NCI-H446 treated with DMSO at 0.1 percent for 48 hours (cell line): Measurements from ENCODE around the gene TMPRSS2.

Source experiments
- DNase-seq: peaks from one replicate; lab custom pipeline; 2025; lab: John Stamatoyannopoulos, UW

Gene TMPRSS2

DNA sequence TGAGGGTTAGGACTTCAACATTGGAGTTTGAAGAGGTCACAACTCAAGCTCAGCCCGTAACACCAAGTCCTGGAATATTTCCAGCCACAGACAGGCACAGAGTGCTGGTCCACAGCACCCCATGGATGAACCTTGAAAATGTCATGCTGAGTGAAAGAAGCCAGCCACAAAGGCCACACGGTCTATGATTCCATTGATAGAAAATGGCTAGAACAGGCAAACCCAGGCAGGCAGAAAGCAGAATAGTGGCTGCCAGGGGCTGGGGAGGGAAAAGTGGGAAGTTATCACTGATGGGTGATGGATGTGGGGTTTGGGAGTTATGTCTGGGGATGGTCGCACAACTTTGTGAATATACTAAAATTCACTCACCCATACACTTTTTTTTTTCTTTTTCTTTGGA, 60.6 kb downstream of the TMPRSS2 start:
- DNase-seq = no peak

DNA sequence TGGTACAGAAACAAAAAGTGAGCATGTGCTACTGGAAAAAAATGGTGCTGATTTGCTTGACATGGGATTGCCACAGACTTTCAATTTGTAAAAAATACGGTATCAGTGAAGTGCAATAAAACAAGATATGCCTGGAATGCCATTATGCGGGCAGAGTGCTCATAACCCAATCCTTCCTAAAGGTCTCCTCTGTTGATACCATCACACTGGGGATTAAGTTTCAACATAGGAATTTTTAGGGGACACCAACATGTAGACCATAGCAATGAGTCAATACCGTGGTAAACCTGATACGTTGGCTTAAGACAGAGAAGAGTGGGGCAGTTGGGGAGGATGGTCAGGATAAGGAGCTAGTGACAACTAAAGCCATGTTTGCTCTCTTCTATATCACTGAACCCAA, 61.4 kb downstream of the TMPRSS2 start:
- DNase-seq = no peak

- no peak for DNase-seq
These were observed 62.5 kb downstream of the TMPRSS2 start for GRCh38 chr21:41445465-41445862.

- no peak for DNase-seq
These were observed 63.1 kb downstream of the TMPRSS2 start for GRCh38 chr21:41444703-41445464.

GRCh38 chr21:41443562-41443961, 64.4 kb downstream of the TMPRSS2 start:
- no peak for DNase-seq

DNA sequence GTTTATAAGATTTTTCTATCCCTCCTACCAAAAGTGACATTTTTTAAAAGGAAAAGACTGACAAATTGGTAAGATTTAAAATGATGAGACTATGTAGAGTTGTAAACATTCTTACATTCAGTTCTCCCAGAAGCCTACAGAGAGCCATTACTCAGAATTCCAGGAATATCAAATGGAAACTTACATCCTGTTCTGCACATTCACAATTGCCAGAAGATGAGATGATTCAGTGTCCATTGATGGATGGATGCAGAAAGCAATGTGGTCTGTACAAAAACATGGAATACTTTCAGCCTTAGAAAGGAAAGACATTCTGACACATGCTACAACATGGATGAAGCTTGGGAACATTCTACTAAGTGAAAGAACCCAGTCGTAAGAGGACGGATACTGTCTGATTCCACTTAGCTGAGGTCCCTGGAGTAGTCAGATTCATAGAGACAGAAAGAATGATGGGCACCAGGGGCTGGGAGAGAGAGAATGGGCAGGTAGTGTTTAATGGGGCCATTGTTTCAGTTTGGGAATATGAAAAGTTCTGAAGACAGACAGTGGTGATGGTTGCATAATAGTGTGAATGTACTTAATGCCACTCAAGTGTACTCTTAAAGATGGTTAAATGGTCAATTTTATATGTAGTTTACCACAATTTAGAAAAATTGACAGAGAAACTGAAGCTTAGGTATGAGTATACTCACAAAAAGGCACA, 65.3 kb downstream of the TMPRSS2 start:
- DNase-seq = no peak

DNA sequence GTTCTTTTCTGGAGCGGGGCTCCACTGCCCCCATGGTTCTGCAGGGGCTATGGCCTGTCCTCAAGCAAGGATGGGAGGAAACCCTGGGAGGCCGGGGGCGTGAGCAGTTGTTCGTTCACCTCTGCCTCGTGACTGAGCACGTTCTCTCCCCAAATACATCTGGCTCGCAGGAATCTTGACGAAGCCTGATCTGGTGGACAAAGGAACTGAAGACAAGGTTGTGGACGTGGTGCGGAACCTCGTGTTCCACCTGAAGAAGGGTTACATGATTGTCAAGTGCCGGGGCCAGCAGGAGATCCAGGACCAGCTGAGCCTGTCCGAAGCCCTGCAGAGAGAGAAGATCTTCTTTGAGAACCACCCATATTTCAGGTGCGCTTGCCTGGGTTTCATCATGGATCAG, 66.4 kb downstream of the TMPRSS2 start:
- DNase-seq = no peak

GRCh38 chr21:41439248-41439647, 68.7 kb downstream of the TMPRSS2 start:
- DNase-seq = no peak

GRCh38 chr21:41438425-41439113, 69.4 kb downstream of the TMPRSS2 start:
- DNase-seq = no peak

GRCh38 chr21:41437729-41438128, 70.2 kb downstream of the TMPRSS2 start:
- no peak for DNase-seq

DNA sequence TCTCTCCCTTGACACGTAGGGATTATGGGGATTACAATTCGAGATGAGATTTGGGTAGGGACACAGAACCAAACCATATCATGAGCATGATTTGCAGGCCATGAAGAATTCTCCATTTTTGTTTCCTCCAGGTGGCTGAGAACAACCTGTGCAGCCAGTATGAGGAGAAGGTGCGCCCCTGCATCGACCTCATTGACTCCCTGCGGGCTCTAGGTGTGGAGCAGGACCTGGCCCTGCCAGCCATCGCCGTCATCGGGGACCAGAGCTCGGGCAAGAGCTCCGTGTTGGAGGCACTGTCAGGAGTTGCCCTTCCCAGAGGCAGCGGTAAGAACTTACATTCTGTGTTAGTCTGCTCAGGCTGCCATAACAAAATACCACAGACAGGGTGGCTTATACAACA, 72.3 kb downstream of the TMPRSS2 start:
- DNase-seq = no peak

- DNase-seq = no peak
These were observed 74.4 kb downstream of the TMPRSS2 start for GRCh38 chr21:41433566-41433965.

GRCh38 chr21:41432562-41433460, 75.1 kb downstream of the TMPRSS2 start:
- DNase-seq = no peak

DNA sequence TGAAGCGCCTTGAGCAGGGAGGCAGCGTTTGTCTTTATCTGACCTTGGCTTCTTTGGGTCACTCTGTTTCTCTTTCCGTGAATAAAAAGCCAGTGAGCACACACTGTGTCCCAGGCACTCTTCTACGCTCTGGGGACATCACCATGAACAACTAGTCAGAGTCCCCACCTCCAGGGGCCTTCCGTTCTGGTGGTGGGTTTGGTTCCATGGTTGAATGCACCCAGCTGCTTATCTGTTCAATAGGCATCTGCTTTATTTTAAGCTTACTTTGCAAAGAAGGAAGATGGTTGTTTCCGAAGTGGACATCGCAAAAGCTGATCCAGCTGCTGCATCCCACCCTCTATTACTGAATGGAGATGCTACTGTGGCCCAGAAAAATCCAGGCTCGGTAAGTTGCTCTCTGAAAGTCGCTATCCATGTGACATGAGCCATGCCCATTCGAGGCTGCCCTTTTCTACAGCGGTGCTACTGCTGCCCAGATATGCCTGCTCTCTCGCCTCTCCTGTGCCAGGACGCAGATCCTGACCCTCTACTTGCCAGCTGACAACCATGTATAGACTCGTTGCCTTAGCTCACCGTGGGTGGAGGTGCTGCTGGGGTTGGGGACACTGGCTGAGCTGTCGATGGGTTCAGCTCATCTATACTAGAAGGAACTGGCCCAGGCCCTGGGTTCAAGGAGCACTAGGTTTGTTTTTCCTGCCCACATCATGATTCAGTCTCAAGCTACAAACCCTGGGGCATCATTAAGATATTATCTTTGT, 76.0 kb downstream of the TMPRSS2 start:
- DNase-seq = no peak

- no peak for DNase-seq
These were observed 78.0 kb downstream of the TMPRSS2 start for GRCh38 chr21:41429925-41430491.

DNA sequence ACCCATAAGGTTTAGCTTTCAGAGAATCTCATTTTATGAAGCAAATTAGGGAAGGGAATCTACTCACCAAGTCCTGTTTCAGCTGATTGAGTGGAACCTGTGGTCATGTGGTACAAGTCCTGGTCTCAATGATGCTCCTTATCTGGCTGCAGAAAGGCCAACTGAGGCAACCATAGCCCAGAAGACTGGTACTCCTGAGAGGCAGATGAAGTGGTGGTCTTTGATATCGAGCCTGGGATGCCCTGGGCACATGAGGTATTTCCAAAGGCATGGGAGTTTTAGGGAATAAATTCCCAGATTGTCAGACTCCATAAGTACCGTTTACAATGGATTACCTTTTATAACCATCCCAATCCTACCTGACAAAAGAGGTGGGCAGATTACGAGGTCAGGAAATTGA, 78.7 kb downstream of the TMPRSS2 start:
- DNase-seq = no peak

DNA sequence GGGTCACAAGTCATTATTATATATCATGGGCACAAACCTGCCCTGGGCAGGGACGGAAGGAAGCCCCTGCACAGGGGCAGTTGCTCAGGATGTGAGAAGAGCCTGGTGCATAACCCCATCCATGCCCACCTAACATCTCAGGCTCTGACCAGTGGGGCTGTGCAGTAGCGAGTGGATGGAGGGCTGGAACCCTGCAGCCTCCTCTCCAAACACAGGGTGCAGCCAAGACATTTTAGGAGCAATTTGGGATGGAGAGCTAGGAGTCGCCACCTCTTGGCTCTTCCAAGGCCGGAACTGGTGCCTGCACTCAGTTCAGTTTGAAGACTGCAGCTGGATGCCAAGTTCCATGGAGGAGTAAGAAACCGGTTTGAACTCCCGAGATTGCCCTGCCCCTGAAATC, 79.1 kb downstream of the TMPRSS2 start:
- no peak for DNase-seq

DNA sequence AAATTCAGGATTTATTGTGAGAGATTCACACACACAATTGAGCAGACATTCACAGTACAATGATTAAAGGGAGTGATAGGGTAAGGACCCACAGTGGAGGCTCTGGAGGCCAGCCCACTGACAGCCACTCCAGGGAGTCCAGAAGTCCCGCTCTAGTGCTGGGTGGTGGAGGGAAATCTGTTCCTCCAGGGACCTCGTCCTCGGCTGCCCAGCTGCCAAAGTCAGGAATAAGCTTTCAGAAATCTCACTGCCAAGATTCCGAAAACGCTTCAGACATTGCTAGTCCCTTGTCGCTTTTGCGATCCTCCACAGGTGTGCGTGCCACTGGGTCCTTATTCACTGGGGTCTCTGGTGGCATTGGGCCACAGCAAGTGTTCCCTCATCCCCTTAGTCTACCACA, 79.6 kb downstream of the TMPRSS2 start:
- DNase-seq = no peak

GRCh38 chr21:41427556-41427955, 80.4 kb downstream of the TMPRSS2 start:
- no peak for DNase-seq

- DNase-seq = no peak
These were observed 81.1 kb downstream of the TMPRSS2 start for GRCh38 chr21:41426676-41427404.
